B cell (primary cell): ENCODE results near the gene BMPR1A.

ENCODE experiments used
- CTCF ChIP-seq: fragments of 200-600 bp; IDR thresholded peaks from one replicate; pipeline ENCODE4 v1.8.0; 2022; ENCODE audit warnings: antibody characterized with exemption, mild to moderate bottlenecking
- EZH2 ChIP-seq: IDR thresholded peaks from 2 replicates; pipeline ENCODE4 v1.6.1; 2012; ENCODE audit warnings: borderline replicate concordance, low read depth, mild to moderate bottlenecking, moderate library complexity, low read length; ENCODE audit not compliant: insufficient read depth, poor library complexity, severe bottlenecking

- no peak for TF ChIP-seq CTCF
- no peak for TF ChIP-seq EZH2
Observed at GRCh38 chr10:86709396-86710185, 46.8 kb upstream of the BMPR1A start.
